Measurements from ENCODE around the gene PTBP3.

PTBP3 gene

GRCh38 chr9:112186695-112187094 lies 146.7 kb downstream of the PTBP3 start:
- Histone ChIP-seq H3K27ac (no peak overlapping the region), H3K36me3 (replicated peaks) (no peaks in the 10 kb centered on the region), H3K27me3 (replicated peaks) (no peaks in the 10 kb centered on the region), H3K4me3 (ENCODE audit: low read depth, low read length) (no peak overlapping the region)
- TF ChIP-seq CTCF (IDR thresholded peaks at IDR 0.05; ENCODE audit: low read depth, low read length, missing control alignments), result no peak
- DNase-seq, result no peak
- in situ Hi-C loops (cut with HindIII; ENCODE audit: low pct_ligation_motif_present, low sequenced_read_pairs), result no loop called here

GRCh38 chr9:112184946-112185345 lies 148.5 kb downstream of the PTBP3 start:
- H3K27ac ChIP-seq, result no peak overlapping the region
- DNase-seq, result no peak

GRCh38 chr9:112184221-112184620 lies 149.2 kb downstream of the PTBP3 start:
- H3K27ac ChIP-seq, result no peak overlapping the region
- no peaks in the 10 kb centered on the region for H3K36me3 ChIP-seq (replicated peaks)
- H3K27me3 ChIP-seq (replicated peaks), result no peaks in the 10 kb centered on the region
- no peak for TF ChIP-seq CTCF (IDR thresholded peaks at IDR 0.05; ENCODE audit: low read depth, low read length, missing control alignments)
- in situ Hi-C loops (cut with HindIII; ENCODE audit: low pct_ligation_motif_present, low sequenced_read_pairs), result no loop called here
- no peak overlapping the region for H3K4me3 ChIP-seq (ENCODE audit: low read depth, low read length)
- no peak for DNase-seq

More at GRCh38 chr9:112184946-112185345, 148.5 kb downstream of the PTBP3 start:
- H3K36me3 ChIP-seq (replicated peaks), result no peaks in the 10 kb centered on the region
- H3K27me3 ChIP-seq (replicated peaks), result no peaks in the 10 kb centered on the region
- in situ Hi-C loops (cut with HindIII; ENCODE audit: low pct_ligation_motif_present, low sequenced_read_pairs), result no loop called here
- no peak for TF ChIP-seq CTCF (IDR thresholded peaks at IDR 0.05; ENCODE audit: low read depth, low read length, missing control alignments)
- no peak overlapping the region for H3K4me3 ChIP-seq (ENCODE audit: low read depth, low read length)

GRCh38 chr9:112180387-112180881 lies 153.0 kb downstream of the PTBP3 start:
- H3K36me3 ChIP-seq (replicated peaks), result no peaks in the 10 kb centered on the region
- in situ Hi-C loops (cut with HindIII; ENCODE audit: low pct_ligation_motif_present, low sequenced_read_pairs), result no loop called here
- no peaks in the 10 kb centered on the region for H3K27me3 ChIP-seq (replicated peaks)
- TF ChIP-seq CTCF (IDR thresholded peaks at IDR 0.05; ENCODE audit: low read depth, low read length, missing control alignments), result no peak
- no peak for DNase-seq
- no peak overlapping the region for H3K4me3 ChIP-seq (ENCODE audit: low read depth, low read length)
- no peak overlapping the region for H3K27ac ChIP-seq

- Histone ChIP-seq H3K27ac (no peak overlapping the region), H3K27me3 (replicated peaks) (no peaks in the 10 kb centered on the region), H3K4me3 (ENCODE audit: low read depth, low read length) (no peak overlapping the region), H3K36me3 (replicated peaks) (no peaks in the 10 kb centered on the region)
- TF ChIP-seq CTCF (IDR thresholded peaks at IDR 0.05; ENCODE audit: low read depth, low read length, missing control alignments), result no peak
- no peak for DNase-seq
- in situ Hi-C loops (cut with HindIII; ENCODE audit: low pct_ligation_motif_present, low sequenced_read_pairs), result no loop called here
Observed at GRCh38 chr9:112179816-112180215, 153.6 kb downstream of the PTBP3 start.

- Histone ChIP-seq H3K4me3 (ENCODE audit: low read depth, low read length) (no peak overlapping the region), H3K36me3 (replicated peaks) (no peaks in the 10 kb centered on the region), H3K27me3 (replicated peaks) (no peaks in the 10 kb centered on the region), H3K27ac (no peak overlapping the region)
- no peak for TF ChIP-seq CTCF (IDR thresholded peaks at IDR 0.05; ENCODE audit: low read depth, low read length, missing control alignments)
- no peak for DNase-seq
- in situ Hi-C loops (cut with HindIII; ENCODE audit: low pct_ligation_motif_present, low sequenced_read_pairs), result no loop called here
Observed at GRCh38 chr9:112176524-112176923, 156.9 kb downstream of the PTBP3 start.
